Kidney epithelial cell (primary cell): ENCODE results near the gene EMID1. TPM values are rescaled to one million over a fixed set of nuclear protein-coding genes. Genes with fewer than 3 reads are reported as not detected.

Experiments
- DNase-seq: peaks from one replicate; pipeline ENCODE4 v3.0.0-alpha.2; 2010; ENCODE audit warnings: low read depth
- H3K27me3 ChIP-seq: 2 replicates; pipeline ENCODE4 v1.6.0; 2011; ENCODE audit warnings: low read length; ENCODE audit not compliant: control insufficient read depth, insufficient read depth
- H3K36me3 ChIP-seq: 2 replicates; pipeline ENCODE4 v1.5.1; 2011; ENCODE audit warnings: low read length; ENCODE audit not compliant: control insufficient read depth, insufficient read depth
- H3K4me3 ChIP-seq: 2 replicates; pipeline ENCODE4 v1.5.1; 2011; ENCODE audit warnings: low read depth, mild to moderate bottlenecking, control low read depth, low read length
- total RNA-seq: library from RNA; depleted of rRNA; stranded (reverse); fragments of >200 nt; gene quantifications from 2 replicates; pipeline ENCODE4 v1.2.3, GENCODE V29; 2015
- TF ChIP-seq, protein P1 (sequence below): IDR thresholded peaks from 2 replicates; pipeline ENCODE4 v1.5.1; 2011; ENCODE audit warnings: mild to moderate bottlenecking, moderate library complexity, low read length, control low read depth, inconsistent platforms; ENCODE audit not compliant: insufficient read depth, poor library complexity, severe bottlenecking

The EMID1 gene
- total RNA-seq, 1 donor from 2014 or later = 2.2 TPM

DNA sequence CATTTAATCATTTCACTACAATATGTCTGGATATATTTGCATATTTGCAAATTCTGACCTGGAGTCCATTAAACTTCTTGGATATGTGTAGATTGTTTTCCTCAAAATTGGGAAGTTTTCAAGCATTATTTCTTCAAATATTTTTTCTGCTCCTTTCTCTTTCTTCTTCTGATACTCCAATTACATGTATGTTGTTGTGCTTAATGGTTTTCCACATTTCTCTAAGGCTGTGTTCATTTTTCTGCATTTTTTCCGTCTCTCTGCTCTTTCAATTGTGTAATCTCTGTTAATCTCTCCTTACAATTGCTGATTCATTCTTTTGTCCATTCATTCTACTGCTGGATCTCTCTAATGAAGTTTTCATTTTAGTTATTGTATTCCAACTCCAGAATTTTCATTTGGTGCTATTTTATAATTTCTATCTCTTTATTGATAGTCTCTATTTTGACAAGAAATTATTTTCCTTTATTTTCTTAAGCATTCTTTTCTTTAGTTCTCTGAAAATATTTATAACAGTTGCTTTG is 30.3 kb upstream of the EMID1 start:
- DNase-seq = no peak
- Histone ChIP-seq H3K36me3 (no peaks in the 10 kb centered on the region), H3K27me3 (no peaks in the 10 kb centered on the region), H3K4me3 (no peak overlapping the region)
- TF ChIP-seq, protein P1, sequence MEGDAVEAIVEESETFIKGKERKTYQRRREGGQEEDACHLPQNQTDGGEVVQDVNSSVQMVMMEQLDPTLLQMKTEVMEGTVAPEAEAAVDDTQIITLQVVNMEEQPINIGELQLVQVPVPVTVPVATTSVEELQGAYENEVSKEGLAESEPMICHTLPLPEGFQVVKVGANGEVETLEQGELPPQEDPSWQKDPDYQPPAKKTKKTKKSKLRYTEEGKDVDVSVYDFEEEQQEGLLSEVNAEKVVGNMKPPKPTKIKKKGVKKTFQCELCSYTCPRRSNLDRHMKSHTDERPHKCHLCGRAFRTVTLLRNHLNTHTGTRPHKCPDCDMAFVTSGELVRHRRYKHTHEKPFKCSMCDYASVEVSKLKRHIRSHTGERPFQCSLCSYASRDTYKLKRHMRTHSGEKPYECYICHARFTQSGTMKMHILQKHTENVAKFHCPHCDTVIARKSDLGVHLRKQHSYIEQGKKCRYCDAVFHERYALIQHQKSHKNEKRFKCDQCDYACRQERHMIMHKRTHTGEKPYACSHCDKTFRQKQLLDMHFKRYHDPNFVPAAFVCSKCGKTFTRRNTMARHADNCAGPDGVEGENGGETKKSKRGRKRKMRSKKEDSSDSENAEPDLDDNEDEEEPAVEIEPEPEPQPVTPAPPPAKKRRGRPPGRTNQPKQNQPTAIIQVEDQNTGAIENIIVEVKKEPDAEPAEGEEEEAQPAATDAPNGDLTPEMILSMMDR = no peak

DNA sequence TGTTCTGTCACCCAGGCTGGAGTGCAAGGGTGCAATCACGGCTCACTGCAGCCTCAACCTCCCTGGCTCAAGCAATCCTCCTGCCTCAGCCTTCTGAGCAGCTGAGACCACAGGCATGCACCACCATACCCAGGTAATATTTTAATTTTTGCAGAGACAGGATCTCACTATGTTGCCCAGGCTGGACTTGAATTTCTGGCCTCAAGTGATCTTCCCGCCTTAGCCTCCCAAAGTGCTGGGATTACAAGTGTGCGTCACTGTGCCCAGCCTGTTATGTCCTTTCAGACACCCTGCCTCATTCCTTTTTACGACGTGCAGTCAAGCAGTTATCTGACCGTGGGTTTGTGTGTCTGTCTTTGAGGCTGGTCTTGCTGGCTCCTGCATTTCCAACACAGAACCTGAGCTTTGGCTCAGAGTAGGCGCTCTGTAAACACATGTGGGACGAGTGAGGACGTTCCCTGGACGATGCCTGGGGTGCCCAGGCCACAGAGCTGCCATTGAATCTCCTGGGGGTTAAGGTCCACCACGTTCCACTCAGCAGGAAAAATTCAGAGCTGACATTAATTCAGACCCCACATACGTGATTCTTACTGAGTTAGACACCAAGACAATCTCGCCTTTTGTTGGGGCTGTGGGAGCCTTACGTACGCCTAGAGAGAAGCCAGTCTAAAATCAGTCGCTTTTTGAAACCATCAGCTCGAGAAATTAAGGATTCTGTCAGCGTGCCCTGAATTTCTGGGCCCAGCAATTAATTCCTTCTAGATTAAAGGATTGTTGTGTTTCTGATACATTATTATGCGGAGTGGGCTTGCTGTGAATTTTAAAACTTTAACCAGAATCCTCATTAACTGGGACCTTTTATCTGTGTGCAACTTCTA is 21.5 kb upstream of the EMID1 start:
- no peak for DNase-seq
- Histone ChIP-seq H3K4me3 (no peak overlapping the region), H3K27me3 (no peaks in the 10 kb centered on the region), H3K36me3 (no peaks in the 10 kb centered on the region)
- TF ChIP-seq, protein P1 = no peak

DNA sequence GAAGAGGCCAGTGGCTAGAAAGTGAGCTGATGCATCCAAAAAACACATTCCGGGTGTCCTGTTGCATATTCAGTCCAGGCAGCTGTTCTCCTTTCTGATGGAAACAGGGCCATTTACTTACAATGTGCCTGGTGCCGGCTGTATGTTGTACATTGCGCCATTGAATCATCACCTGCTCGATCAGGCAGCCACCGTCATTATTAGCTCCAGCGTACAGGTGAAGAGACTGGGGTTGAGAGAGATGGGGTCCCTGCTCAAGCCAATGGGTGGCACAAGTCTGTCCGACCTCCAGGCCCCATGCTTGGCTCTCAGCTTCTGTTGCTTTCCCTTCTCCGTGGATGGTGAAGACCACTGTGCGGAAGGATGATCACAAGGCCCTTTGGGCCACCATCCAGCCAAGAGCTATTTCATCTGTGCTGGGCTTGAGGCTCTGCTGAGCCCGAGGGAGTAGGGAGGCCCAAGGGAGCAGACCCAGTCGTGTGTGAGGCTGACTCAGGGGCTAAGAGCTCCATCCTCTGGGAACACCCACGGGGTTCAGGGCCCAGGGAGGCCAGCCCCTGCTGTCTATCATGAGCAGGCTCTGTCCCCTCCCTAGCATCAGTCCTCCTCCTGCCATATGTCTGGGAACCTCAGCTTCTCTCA is 20.7 kb upstream of the EMID1 start:
- no peak overlapping the region for H3K4me3 ChIP-seq
- DNase-seq = no peak
- H3K36me3 ChIP-seq = no peaks in the 10 kb centered on the region
- H3K27me3 ChIP-seq = no peaks in the 10 kb centered on the region
- TF ChIP-seq, protein P1 = no peak

DNA sequence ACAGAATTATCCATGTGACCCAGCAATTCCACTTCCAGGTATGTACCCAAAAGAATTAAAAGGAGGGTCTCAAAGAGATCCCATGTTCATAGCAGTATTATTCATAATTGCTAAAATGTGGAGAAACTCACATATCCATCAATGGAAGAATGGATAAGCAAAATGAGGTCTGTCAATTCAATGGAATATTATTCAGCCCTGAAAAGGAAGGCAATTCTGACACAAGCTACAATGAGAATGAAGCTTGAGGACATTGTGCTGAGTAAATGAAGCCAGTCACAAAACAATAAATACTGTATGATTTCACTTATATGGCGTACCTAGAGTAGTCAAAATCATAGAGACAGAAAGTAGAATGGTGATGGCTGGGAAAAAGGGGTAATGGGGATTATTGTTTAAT is 19.4 kb upstream of the EMID1 start:
- no peaks in the 10 kb centered on the region for H3K27me3 ChIP-seq
- no peak for DNase-seq
- TF ChIP-seq, protein P1 = no peak
- H3K36me3 ChIP-seq = no peaks in the 10 kb centered on the region
- no peak overlapping the region for H3K4me3 ChIP-seq

DNA sequence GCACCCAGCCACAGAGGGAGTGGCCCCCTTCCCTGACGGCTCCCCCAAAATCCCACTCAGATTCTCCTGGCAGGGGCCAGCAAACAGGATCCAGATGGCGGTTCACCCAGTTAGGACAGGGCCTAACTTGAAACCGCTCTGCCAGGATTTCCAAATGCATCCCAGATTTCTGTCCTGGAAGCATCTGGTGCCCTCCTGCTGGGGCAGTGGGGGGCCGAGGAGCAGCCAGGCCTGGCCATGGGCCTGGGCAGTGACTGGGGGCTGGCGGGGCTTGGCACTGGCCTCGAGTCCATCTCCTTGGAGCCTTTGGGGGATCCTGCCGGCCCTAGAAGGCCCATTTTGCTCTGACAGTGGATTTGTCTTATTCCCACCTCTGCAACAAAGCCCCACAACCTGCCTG is 17.9 kb upstream of the EMID1 start:
- DNase-seq = no peak
- no peaks in the 10 kb centered on the region for H3K36me3 ChIP-seq
- TF ChIP-seq, protein P1 = no peak
- H3K4me3 ChIP-seq = no peak overlapping the region
- no peaks in the 10 kb centered on the region for H3K27me3 ChIP-seq
